T-helper 2 cell treated with Interferon-gamma antibody and Interleukin-4, amounts not matched to agents 5 μg/mL and 100 μg/mL, for 36 hours (primary cell): ENCODE measurements around the gene TIMM23B.
"Not testable (repeated sequence)": the region's sequence is repeated elsewhere in the genome, so short reads cannot be mapped to it uniquely, and the experiment has no call there.

Experiments used
- DNase-seq: peaks from one replicate; pipeline ENCODE4 v3.0.0; 2021; ENCODE audit warnings: low spot score
- H3K27ac Mint-ChIP-seq: one replicate; pipeline ENCODE4 v1.8.0; 2021; ENCODE audit warnings: mild to moderate bottlenecking, mixed read lengths
- H3K27me3 Mint-ChIP-seq: one replicate; pipeline ENCODE4 v1.8.0; 2021; ENCODE audit warnings: low read depth, mixed read lengths
- H3K36me3 Mint-ChIP-seq: one replicate; pipeline ENCODE4 v1.8.0; 2021; ENCODE audit warnings: low read depth, mixed read lengths
- H3K4me1 Mint-ChIP-seq: one replicate; pipeline ENCODE4 v1.8.0; 2021; ENCODE audit warnings: low read depth, mixed read lengths
- H3K4me3 Mint-ChIP-seq: one replicate; pipeline ENCODE4 v1.8.0; 2022; ENCODE audit warnings: mild to moderate bottlenecking, moderate library complexity, mixed read lengths
- H3K9me3 Mint-ChIP-seq: one replicate; pipeline ENCODE4 v1.8.0; 2021; ENCODE audit warnings: mixed read lengths

The TIMM23B gene

DNA sequence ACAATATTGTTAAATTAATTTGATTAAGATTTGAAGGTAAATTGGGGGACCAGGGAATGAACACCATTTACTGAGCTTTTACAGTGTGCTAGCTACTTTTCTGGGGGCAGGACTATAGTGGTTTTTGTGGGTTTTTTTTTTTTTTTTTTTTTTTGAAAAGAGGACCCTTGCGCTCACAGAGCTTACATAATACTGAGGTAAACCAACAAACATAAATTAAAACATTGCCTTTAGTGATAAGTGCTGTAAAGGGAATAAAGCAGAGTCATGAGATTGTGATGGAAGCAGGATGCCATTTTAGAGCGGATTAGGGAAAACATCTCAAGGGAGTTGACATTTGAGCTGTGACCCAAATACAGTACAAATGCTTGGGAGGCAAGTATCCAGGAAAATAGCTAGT is 1.8 kb downstream of the TIMM23B start:
- Mint-ChIP-seq H3K4me1 (peaks cover 20% of the 10 kb centered on the region), H3K36me3 (peaks cover 20% of the 10 kb centered on the region), H3K4me3 (peak overlapping the region; percentile 100)
- not testable (repeated sequence) for DNase-seq, H3K27ac Mint-ChIP-seq, H3K27me3 Mint-ChIP-seq, H3K9me3 Mint-ChIP-seq

DNA sequence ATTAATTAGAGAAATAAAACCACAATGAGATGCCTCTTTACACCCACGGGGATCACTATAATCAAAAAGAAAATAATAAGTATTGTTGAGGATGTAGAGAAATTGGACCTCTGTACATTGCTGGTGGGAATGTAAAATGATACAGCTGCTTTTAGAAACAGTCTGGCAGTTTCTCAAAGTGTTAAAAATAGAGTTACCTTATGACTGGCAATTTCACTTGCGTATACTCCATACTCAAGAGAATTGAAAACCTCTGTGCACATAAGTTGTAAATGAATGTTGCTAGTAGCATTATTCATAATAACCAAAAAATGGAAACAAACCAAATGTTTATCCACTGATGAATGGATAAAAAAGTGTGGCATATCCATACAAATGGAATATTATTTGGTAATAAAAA is 6.3 kb downstream of the TIMM23B start:
- H3K9me3 Mint-ChIP-seq, DNase-seq, H3K27me3 Mint-ChIP-seq, H3K4me3 Mint-ChIP-seq, H3K27ac Mint-ChIP-seq, H3K4me1 Mint-ChIP-seq: not testable (repeated sequence)
- H3K36me3 Mint-ChIP-seq: peaks cover 27% of the 10 kb centered on the region

DNA sequence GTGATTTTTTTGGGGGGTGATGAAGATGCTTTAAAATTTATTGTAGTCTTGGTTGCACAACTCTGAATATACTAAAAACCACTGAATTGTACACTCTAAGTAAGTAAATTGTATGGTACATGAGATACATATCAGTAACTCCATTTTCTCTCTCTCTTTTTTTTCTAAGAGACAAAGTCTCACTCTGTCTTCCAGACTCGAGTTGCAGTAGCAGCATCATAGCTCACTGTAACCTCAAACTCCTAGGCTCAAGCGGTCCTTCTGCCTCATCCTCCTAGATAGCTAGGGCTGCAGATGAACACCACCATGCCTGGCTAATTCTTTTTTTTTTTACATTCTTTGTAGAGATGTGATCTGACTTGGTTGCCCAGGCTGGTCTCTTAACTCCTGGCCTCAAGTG is 6.9 kb downstream of the TIMM23B start:
- peaks cover 29% of the 10 kb centered on the region for H3K36me3 Mint-ChIP-seq
- not testable (repeated sequence) for H3K27me3 Mint-ChIP-seq, H3K9me3 Mint-ChIP-seq, H3K27ac Mint-ChIP-seq, H3K4me3 Mint-ChIP-seq, H3K4me1 Mint-ChIP-seq, DNase-seq

DNA sequence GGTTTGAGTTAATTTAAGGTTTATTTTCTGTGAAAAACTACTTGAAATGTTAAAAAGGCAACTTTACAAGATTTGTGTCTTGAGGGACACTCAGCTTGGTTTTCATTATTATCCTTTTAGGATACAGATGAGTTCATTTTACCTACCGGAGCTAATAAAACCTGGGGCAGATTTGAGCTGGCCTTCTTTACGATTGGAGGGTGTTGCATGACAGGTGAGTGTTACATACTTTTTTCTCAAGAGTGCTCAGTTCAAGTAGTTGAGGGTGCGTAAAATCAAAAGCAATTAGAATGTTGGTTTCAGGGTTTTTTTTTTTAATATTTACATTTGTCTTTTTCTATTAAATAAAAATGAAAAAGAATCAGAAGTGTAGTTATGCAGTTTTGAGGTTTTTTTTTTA is 10.2 kb downstream of the TIMM23B start:
- H3K27ac Mint-ChIP-seq, H3K27me3 Mint-ChIP-seq, DNase-seq, H3K4me1 Mint-ChIP-seq, H3K4me3 Mint-ChIP-seq, H3K9me3 Mint-ChIP-seq: not testable (repeated sequence)
- H3K36me3 Mint-ChIP-seq: peaks cover 26% of the 10 kb centered on the region

DNA sequence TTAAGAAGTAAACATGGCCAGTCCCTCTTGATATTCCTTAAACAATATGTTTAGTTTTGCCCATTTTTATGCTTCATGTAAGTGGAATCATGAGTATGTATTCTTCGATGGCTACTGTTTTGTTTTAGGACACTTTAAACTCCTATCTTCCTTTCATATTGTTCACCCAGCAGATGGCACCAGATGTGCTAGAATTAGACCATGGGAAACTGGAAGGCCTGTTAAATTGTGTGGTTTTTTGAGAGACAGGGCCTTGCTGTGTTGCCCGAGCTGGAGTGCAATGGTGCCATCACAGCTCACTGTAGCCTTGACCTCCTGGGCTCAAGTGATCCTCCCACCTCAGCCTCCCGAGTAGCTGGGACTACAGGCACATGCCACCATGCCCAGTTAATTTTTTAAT is 11.3 kb downstream of the TIMM23B start:
- not testable (repeated sequence) for H3K4me3 Mint-ChIP-seq, H3K27me3 Mint-ChIP-seq, DNase-seq, H3K4me1 Mint-ChIP-seq, H3K9me3 Mint-ChIP-seq, H3K27ac Mint-ChIP-seq
- H3K36me3 Mint-ChIP-seq: peaks cover 28% of the 10 kb centered on the region

DNA sequence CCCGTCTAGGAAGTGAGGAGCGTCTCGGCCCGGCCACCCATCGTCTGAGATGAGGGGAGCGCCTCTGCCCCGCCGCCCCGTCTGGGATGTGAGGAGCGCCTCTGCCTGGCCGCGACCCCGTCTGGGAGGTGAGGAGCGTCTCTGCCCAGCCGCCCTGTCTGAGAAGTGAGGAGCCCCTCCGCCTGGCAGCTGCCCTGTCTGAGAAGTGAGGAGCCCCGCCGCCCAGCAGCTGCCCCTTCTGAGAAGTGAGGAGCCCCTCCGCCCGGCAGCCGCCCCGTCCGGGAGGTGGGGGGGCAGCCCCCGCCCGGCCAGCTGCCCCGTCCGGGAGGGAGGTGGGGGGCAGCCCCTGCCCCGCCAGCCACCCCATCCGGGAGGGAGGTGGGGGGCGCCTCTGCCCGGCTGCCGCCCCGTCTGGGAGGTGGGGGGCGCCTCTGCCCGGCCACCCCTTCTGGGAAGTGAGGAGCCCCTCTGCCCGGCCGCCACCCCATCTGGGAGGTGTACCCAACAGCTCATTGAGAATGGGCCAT is 28.5 kb downstream of the TIMM23B start:
- not testable (repeated sequence) for H3K27ac Mint-ChIP-seq, H3K4me3 Mint-ChIP-seq, H3K9me3 Mint-ChIP-seq, H3K4me1 Mint-ChIP-seq, H3K36me3 Mint-ChIP-seq, DNase-seq, H3K27me3 Mint-ChIP-seq

DNA sequence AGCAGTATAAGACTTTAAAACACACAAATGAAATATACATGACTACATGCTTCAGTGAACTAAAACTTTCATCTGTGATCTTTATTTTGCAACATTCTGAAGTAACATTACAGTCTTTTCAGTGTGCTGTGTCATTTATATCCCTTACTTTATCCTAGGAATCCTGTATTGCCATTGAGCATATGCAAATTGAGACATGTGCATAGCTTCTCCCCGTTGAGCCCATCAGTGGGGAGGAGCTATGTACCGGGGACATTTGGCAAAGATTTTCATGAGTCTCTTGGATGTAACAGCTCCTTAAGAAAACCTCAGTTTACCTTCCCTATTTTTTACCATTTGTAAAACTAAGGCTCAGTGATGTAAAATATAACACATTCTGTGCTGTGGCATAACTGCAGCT is 29.6 kb downstream of the TIMM23B start:
- not testable (repeated sequence) for H3K4me3 Mint-ChIP-seq, H3K27ac Mint-ChIP-seq, H3K27me3 Mint-ChIP-seq, H3K9me3 Mint-ChIP-seq, H3K36me3 Mint-ChIP-seq, H3K4me1 Mint-ChIP-seq, DNase-seq

DNA sequence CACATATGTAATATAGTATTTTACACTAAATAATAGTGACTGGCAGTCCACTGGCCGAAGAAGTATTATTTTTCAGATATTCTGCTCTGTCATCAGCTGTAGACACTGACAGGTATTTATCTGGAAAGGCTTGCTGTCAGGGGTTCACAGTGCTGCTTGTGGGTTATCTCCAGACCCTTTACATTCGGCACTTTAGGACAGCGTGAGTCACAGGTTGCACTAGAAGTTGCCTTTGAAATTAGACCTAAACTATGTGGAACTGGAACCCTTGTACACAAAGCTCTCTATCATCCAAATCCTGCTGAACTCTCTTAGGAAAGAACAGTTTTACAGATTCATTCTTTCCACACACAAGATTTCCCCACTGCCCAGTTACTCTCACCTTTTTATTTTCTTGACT is 30.2 kb downstream of the TIMM23B start:
- H3K4me3 Mint-ChIP-seq, H3K27ac Mint-ChIP-seq, H3K27me3 Mint-ChIP-seq, H3K4me1 Mint-ChIP-seq, H3K9me3 Mint-ChIP-seq, DNase-seq, H3K36me3 Mint-ChIP-seq: not testable (repeated sequence)

DNA sequence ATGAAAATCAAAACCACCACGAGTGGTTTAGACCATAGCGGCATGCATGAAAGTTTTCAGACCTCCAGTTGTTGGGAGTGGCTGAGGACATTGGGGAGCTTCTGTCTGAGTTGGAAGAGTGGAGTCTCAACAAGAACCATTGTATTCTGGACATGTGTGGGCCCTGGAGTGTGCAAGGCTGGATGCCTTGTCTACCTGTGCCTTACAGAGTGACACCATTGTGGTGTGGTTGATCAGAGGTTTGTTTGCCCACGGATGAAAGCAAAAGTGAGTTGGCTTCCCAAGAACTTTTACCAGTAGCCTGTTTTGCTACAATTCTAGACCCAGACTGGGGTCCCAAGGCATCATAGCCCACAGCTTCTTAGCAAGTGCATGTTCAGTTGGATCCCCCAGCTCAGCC is 35.9 kb downstream of the TIMM23B start:
- H3K27me3 Mint-ChIP-seq, H3K36me3 Mint-ChIP-seq, DNase-seq, H3K4me3 Mint-ChIP-seq, H3K9me3 Mint-ChIP-seq, H3K27ac Mint-ChIP-seq, H3K4me1 Mint-ChIP-seq: not testable (repeated sequence)

DNA sequence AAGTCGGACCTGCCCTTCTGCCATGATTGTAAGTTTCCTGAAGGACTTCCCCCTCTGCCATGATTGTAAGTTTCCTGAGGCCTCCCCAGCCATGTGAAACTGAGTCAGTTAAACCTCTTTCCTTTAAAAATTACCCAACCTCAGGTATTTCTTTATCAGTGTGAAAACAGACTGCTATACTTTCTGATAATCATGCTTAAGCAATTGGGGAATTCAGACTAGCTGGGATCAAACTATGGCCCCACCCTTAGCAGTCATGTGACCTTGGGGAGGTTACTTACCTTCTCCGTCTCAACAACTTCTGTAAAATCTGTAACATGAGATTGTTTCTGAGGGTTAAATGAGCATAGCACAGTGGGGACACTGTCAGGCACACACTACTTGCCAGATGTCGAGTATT is 45.4 kb downstream of the TIMM23B start:
- H3K36me3 Mint-ChIP-seq, H3K4me1 Mint-ChIP-seq, H3K27ac Mint-ChIP-seq, H3K27me3 Mint-ChIP-seq, H3K4me3 Mint-ChIP-seq, H3K9me3 Mint-ChIP-seq, DNase-seq: not testable (repeated sequence)

DNA sequence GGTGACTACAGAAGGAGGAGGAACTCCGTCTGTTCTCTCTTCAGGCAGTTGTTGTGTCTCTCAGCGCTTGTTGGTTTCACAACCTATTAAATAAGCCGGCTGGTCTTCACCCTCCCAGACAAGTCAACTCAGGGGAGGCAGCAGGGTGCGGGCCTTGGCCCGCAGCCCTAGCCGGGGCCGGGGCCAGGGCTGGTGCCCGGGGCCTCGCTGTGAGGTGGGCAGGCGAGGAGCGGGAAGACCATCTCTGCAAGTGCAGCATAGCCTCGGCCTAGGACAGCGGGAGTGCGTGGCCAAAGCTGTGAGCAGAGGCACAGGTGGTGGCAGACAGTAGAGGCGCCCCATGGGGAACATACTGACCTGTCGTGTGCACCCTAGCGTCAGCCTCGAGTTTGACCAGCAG is 46.5 kb downstream of the TIMM23B start, which contains the start of gene AGAP6:
Gene AGAP6 (plus strand): TSS at position 31 of the 400 bp plus-strand sequence. CDS start 310 bp downstream, at position 341.
- H3K27me3 Mint-ChIP-seq, H3K36me3 Mint-ChIP-seq, H3K4me3 Mint-ChIP-seq, H3K27ac Mint-ChIP-seq, H3K4me1 Mint-ChIP-seq, DNase-seq, H3K9me3 Mint-ChIP-seq: not testable (repeated sequence)

DNA sequence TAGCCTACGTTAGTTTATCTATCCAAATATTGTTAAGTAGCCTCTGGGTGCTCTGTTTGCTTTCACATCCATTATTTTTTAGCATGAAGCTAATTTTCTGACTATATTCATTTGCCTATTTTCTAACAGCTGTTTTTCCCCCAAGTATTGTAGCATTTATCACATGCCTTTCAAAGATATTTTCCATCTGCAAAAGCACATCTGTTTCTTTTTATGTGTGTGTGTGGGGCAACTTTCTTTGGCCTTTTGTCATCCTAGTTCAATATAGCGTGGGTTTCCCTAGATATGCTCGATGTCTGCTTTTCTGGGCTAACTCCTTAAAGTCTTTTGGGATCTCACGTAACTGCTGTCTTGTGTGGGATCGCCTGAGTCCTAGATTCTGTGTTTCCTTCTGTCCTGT is 53.5 kb downstream of the TIMM23B start:
- H3K9me3 Mint-ChIP-seq, H3K27ac Mint-ChIP-seq, H3K36me3 Mint-ChIP-seq, H3K4me1 Mint-ChIP-seq, H3K4me3 Mint-ChIP-seq, H3K27me3 Mint-ChIP-seq, DNase-seq: not testable (repeated sequence)

DNA sequence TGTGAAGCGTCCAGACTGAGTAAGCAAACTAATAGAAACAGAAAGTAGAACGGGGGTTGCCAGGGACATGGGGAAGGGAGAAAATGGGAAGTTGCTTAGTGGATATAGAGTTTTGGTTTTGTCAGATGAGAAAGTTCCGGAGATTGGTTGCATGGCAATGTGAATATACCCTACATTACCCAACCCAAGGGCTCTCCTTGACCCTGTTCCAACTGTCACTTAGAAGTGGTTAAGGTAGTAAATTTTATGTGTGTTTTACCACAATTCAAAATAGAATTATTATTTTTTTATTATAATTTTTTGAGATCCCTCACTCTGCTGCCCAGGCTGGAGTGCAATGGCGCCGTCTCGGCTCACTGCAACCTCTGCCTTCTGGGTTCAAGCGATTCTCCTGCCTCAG is 72.2 kb downstream of the TIMM23B start:
- not testable (repeated sequence) for H3K36me3 Mint-ChIP-seq, H3K4me1 Mint-ChIP-seq, H3K27me3 Mint-ChIP-seq, H3K9me3 Mint-ChIP-seq, DNase-seq, H3K4me3 Mint-ChIP-seq, H3K27ac Mint-ChIP-seq

DNA sequence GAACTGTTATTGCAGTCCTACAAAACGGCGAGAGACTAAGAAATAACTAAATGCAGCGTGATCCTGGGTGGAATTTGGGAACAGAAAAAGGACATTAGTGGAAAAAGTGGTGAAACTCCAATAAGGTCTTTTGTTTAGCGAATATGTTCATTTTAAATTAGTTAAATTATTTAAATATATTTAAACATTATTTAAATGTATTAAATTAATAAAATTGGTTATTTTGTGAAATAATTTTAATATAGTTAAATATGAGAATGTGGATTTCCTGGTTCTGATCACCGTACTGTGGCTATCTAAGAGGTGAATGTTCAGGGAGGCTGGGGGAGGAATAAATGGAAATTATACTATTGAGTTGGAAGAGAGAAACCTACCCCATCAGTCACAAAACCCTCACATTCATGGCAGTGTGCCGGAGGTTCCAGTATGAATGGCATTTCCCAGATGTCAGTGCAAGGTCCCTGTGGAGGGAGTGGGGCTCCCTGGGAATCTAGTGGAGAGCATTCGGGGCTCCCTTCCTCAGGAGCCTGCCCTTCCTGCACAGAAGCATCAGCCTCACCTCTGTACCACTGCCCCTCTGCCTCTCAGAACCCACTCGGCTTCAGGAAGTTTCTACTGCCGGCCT is 73.9 kb downstream of the TIMM23B start:
- H3K4me1 Mint-ChIP-seq, H3K4me3 Mint-ChIP-seq, DNase-seq, H3K27ac Mint-ChIP-seq, H3K36me3 Mint-ChIP-seq, H3K9me3 Mint-ChIP-seq, H3K27me3 Mint-ChIP-seq: not testable (repeated sequence)

DNA sequence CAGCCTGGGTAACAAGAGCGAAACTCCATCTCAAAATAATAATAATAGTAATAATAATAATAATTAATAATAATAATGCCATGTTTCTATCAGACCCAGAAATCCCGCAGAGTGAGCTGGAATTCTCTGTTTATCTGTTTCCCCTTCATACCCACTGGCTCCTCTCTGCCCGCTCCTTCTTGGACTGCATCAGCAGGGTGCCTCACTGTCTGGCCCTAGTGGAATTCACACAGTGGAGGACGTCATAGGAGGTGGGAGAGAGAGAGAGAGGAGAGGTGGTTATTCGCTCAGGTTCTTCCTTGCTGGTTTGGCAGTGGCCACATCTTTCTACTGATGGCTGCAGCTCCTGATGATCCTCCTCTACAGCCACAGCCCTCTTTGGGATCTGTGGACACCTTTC is 75.1 kb downstream of the TIMM23B start:
- H3K27ac Mint-ChIP-seq, H3K27me3 Mint-ChIP-seq, DNase-seq, H3K4me3 Mint-ChIP-seq, H3K4me1 Mint-ChIP-seq, H3K36me3 Mint-ChIP-seq, H3K9me3 Mint-ChIP-seq: not testable (repeated sequence)
